NOMO-1 treated with DMSO at 0.1 percent for 48 hours (cell line): Measurements from ENCODE around the gene MAP2K3.

Experiments used
- DNase-seq: peaks from one replicate; lab custom pipeline; 2025; ENCODE audit not compliant: unreplicated experiment; lab: John Stamatoyannopoulos, UW

Gene MAP2K3

DNA sequence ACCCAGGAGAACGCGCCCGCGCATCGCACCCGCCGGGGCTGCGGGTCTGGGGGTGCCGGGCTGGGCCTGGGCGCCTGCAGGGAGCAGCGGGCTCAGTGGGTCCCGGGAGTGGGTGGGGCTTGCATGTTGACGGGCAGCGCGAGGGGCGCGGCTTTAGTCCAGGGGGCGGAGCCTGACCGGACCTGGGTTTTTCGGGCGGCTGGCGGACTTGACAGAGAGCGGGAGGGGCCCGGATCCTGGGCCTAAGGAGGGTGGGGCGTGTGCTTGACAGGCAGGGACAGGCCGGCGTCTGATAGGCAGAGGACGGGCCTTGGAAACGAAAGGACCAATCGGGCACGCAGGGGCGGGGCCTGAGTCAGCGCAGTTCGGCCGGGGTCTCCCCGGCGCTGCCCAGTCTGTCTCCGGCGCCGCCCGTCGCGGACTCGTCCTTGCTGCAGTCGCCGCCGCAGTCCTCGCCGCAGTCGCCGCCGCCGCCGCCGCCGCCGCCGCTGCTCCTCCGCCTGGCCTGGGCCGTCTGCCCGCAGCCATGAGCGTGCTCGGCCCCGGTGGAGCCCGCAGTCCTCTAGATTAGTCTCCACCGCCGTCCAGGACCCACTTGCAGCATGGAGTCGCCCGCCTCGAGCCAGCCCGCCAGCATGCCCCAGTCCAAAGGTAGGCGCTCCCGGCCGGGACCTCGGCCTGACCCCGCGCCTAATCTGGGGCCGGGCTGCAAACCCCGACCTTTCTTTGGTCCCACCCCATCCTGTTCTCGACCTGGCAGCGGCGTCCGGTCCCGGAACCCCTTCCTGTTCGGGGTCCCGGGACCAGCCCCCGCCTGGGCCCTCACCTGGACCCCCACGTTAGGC lies at the start of gene MAP2K3:
Gene MAP2K3, plus strand, starts transcription at position 393 of the 845 bp plus-strand sequence. Its CDS starts 210 bp downstream, at position 603.
- DNase-seq = peak; percentile 99

DNA sequence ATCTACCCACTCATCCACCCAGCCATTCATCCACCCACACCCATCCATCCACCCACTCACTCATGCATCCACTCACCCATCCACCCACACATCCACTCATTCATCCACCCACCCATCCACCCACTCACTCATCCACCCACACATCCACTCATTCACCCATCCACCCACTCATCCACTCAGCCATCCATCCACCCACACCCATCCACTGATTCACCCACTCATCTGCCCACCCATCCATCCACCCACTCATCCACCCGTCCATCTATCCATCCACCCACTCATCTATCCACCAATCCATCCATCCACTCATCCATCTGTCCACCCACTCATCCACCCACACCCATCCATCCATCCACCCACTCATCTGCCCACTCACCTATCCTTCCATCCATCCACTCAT lies 48.6 kb upstream of the MAP2K3 start:
- no peak for DNase-seq

DNA sequence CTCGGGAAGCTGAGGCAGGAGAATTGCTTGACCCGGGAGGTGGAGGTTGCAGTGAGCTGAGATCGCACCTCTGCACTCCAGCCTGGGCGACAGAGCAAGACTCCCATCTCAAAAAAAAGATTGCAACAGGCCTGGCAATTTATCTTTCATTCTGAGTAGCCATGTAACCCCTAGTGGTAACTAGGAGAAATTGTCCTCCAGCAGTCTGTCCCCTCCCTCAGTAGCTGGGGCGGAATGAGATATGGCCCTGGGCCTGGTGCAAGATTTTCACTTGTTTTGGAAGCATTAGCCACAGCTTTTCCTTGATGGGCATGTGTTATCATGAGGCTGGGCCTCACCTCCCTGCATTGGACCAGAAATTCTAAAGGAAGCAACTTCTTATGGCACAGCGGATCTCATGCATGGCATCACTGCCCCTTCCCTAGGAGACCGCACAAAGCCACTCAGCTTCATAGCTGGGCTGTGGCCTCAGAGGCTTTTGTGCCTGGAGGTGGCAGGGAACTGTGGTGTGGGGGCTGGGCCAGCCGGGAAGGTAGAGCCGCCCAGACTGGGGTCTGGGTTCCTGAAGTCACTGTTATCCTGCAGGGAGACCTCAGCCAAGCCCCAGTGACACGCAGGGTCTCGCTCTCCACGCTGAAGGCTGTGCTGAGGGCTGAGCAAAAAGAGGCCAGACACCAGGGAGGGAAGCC lies 44.7 kb upstream of the MAP2K3 start:
- peak; percentile 34 for DNase-seq

DNA sequence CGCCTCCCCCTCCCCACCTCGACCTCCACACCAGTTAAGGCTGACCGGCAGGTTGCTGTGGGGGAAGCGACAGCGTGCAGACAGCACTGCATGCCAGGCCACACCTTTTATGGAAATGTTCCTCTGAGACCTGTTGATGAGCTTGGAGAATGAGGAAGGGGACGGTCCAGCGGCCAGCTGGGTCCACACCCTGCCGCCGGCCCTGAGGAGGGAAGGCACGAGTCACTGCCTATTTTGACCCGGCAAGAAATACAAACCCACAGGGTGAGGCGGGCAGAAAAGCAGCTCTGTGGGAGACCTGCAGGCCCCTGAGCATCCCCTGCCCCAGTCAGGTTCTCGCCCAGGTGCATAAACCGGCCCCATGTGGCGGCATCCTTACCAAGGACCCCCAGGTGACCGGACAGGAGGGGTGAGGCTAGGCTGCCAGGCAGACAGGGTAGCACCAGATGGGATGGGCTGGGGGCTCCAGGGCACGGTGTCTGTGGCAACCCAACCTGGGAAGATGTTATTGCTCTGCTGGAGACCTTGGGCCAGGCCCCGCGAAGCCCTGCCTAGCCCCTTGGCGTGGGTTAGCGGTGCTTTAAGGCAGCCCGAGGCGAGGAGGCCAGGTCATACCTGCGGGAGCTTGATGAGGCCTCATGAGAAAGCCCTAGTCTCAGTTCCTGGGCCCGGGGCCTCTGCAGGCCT lies 44.0 kb upstream of the MAP2K3 start:
- no peak for DNase-seq

DNA sequence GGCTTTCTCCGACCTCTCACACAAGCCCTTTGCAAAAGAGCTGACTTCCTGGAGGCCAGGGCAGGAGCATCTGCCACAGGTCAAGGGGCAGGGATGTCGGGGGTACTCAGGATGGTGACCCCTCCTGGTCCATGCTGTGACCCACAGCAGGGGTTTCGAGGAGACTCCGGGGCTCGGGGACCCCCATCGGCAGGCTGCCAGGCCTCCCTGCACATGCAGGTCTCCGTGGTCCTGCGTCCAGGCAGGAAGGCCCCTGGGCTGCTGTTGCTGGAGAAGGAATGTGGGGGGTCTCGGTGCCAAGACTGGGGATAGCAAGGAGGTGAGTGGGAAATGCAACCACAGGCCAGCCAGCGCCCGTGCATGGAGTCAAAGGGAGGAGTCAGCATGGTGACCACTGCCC lies 42.9 kb upstream of the MAP2K3 start:
- no peak for DNase-seq

DNA sequence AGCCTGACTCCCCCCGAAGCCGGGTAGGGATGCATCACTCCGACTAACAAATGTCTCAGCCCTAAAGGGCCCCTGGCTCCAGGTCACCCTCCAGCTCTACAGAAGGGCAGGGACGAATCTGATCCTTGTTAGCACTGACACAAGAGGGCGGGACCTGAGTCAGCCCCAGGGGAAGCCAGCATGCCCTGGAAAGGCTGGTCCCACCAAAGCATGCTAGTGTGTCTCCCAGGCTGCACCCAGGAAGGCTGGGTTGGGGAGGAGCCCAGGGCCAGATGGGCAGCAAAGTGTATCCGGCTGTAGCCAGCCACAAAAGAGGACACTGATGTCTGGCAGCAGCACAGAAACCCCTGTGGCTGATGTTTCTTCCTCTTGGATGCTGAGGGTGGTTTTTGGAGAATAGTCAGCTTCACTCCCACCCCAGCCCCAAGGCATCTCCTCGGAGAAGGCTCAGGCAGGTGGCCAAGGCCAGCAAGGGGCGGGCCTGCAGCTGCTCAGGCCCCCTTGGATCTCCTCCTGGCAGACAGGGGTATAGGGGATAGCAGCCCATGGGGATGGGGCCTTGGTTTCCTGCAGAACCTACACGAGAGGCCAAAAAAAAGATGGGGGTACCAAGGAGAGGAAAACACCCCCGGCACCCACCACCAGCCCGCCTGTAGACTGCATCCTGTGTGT lies 42.3 kb upstream of the MAP2K3 start:
- no peak for DNase-seq

DNA sequence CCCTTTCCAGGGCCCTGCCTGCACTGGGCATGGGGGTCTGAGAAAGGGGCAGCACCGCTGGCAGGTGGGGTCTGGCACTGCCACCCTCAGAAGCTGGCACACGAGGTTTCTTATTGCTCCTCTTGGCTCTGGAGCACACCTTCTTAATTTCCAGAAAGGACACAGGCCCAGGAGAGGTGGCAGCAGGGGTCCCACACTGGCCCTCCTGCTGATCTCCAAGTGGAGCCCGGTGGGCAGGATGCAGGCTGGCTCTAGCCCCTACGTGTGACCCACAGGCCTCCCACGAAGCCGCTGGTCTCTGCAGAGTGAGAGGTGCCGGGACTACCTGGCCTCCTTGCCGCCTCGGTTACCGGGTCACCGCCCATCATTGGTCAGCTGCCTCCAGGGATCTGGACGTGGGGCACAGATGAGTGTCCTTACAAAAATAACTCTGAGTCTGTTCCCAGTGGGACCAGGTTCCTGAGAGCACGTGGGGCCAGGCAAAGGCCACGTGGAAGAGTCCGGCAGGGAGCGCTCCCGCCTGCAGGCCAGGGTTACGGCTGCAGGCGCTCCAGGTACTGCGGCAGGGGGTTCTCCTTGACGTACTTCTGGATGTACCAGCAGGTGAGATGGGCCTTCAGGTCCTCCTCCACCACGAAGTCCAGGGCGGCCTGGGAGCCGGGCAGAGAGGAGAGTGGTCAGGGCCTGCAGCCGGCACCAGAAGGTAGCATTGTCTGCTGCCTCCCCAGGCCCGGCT lies 41.6 kb upstream of the MAP2K3 start:
- DNase-seq = no peak

DNA sequence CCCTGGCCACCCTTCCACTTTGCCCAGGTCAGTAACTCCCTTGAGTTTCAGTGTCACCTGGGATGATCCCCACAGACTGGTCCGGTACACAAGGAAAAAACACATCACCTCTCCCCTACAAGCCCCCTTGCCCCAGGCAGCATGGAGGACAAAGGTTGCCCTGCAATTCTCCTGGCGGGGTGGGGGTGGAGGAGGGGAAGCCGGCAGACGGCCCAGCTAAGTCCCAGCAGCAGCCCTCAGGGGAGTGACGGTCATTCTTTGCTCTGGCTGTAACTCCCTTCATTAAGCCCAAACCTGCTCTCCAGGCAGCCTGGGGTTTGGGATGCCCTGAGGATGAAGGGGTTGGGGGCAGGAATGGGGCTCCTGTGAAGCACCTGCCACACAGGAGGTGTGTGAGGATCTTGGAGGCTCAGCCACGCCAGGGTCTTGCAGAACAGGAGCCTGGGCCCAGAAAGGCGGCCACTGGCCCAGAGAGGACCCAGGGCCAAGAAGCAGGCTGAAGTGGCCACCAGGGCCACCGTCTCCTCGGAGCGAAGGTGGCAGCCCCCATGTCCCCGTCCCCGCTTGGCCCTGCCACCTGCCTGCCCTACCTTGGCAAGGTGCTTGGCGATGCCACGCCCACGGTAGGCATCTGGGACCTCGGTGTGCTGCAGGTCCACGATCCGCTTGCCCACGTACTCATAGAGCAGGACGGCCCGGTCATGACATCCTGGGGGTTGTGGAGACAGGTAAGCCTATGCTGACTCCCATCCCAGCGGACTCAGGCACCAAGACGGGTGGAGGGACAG lies 40.8 kb upstream of the MAP2K3 start:
- no peak for DNase-seq

DNA sequence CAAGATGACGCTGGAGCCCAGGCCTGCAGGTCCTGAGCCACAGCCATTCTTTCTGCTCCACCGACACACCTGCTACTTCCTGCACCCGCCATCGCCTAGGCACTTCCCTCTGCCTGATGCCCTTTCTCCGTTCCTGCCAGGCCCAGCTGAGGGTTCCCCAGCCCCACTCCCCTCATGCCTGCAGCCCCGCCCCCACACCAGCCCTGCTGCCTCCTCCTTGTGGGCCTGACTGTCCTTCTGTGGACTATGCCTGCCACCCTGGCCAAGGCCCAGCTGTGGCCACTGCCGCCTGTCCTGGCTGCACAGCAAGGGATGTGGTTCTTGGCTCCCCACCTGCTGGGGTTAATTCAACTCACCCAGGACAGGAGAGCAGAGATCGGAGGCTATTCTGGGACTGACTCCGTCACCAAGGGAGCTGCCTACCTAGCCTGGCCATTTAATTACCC lies 38.8 kb upstream of the MAP2K3 start:
- DNase-seq = no peak

DNA sequence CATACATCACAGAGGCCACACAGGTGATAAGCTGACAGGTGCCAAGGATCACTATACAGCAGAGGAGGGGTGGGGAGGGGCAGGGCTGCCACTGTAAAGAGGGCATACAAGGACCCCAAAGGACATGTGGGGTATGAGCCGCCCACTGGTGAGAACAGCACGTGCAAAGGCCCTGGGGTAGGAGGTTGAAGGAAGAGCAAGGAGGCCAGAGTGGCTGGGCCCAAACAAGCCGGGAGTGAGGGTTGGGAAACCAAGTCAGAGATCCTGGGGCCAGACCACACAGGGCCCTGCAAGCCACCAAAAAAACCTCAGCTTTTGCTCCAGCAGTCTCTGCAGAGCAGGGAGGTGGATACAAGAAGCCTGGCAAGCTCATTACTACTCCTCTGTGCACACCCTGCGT lies 37.8 kb upstream of the MAP2K3 start:
- no peak for DNase-seq

DNA sequence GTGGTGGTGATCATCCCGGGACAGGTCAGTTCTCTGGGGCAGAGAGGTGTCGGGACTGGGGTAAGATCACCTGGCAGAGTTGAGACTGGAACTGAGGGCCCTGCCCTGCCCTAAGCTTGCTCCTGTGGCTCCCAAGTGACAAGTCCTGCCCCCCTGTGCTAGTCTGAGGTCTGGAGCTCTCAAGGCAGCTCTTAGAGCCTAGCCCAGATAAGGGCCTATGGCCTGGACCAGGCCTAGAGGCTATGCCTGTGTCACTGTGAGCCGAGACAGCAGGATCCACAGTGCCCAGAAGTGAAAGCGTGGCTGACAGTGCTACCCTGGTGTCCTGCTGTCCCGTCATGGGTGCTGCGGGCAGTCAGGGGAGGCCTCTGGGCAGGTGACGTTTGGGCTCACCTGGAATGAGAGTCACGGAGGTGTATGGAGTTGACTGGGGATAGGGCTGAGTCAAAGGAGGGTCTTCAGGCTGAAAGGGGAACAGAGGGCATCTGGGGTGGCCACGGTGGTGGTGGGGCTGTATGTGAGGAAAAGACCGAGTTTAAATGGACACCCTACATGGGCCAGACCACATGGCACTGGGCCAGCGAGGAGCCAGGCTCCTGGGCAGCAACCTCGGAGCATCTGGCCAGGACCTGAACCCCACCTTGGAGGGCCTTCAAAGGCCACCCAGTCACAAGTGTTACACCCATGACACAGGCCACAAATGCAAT lies 36.8 kb upstream of the MAP2K3 start:
- no peak for DNase-seq

DNA sequence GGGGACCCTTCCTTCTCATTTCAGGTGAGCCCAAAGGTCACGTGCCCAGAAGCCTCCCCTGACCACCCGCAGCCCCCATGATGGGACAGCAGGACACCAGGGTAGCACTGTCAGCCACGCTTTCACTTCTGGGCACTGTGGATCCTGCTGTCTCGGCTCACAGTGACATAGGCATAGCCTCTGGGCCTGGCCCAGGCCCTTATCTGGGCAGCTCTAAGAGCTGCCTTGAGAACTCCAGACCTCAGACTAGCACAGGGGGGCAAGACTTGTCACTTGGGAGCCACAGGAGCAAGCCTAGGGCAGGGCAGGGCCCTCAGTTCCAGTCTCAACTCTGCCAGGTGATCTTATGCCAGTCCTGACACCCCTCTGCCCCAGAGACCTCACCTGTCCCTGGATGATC lies 36.0 kb upstream of the MAP2K3 start:
- DNase-seq = no peak

DNA sequence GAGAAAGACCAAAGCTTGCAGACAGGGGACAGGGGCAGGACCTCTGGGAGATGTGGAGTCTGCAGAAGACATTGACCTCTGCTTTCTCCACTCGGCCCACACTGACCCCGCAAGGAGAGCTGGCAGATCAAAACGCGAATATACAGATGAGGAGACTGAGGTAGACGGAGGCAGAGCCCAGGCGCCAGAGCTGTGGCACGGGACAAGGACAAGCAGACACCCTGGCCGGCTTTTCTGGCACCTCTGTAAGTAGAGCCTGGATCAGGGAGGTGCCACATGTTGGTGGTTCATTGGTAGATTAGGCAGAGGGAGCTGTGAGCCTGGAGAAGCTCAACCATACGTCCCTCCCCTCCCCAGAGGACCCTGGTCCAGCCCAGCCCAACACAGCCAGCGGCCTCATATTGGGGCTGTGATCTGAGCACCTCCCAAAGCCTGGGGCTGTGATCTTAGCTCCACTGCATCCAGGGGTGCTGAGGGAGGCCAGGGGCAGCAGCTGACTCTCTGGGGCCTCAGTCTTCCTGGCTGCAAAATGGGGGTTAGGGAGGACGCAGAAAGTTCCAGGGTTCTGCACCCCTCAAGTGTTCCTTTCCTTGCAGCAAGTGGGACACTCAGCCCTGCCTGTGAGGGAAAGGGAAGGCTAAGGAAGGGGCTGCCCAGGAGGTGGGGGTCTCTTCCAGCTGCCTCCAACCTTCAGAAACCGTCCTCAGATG lies 35.3 kb upstream of the MAP2K3 start:
- no peak for DNase-seq

DNA sequence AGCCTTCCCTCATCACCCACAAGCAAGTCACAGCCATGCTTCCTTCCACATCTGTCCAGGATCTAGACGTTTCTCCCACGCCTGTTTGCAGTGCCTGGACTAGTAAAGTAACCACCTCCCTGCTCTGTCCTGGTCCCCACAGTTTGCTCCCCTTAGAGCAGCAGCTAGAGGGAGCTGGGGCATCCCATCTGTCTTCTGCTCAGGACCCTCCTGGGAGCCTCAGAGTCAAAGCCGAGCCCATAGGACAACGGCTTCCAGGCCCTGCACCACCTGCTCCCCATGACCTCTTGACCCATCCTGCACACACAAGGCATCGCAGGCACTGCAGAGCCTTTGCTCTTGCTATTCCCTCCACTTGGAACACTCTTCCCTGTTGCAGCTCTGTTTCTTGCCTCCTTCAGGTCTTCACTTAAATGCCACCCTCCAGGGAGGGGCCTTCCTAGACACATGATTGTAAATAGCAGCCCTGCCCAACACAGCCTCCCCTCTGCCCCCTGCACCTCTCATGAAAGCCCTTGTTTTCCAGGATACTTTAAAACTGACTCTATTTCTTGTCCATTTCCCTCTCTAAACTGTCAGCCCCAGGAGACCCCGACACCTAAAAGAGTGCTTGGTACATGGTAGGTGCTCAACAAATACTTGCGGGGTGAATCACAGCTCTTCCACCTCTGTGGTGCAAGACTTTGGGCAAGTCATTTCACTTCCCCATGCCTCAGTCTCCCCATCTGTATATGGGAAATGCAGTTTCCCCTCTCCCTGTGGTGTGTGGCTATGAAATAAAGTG lies 34.4 kb upstream of the MAP2K3 start:
- no peak for DNase-seq

DNA sequence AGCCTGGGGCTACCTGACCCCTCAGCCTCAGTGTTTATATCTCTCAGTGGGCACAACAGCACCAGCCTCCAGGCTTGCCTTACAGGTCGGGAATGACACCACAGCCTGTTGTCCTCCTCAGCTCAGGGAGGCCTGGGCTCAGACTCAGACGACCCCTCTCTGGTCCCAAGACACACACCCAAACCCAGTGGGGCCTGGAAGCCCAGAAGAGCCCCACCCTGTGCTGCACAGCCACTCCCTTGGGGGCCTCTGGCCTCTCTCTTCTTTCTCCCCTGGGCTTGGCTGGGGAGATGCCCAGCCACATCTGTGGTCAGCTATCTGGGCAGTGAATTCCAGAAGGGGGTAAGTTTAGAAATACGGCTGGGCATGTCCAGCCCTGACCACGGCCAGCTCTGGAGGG lies 33.7 kb upstream of the MAP2K3 start:
- no peak for DNase-seq

DNA sequence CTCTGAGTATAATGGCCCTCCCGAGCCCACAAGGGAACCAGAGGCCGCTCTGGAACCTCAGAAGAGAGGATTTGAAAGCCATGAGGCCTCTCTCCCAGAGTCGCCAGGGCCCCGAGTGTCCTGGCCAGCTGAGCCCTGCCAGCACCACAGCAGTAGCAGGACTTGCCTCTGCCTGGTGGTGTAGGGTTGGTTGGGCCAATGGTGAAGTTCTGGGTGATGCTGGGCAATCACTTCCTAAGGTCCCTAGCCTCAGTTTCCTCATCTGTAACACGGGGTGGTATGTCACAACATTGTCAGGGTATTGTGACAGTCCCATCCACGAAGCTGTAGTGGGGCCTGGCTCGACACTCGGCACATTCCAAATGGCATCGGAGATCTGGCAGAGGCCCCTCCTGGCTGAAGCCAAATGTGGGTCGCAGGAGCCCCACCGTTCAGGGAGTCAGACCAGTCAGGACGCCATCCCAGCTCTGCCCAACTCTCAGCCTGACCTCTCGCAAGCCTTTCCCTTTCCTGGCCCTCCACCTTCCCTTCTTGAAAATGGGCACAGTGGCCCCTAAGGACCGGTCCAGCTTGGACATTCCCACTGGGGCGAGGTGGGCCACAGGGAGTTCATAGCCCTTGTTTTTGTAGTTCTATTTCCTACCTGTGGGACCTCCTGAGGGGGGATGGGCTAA lies 33.0 kb upstream of the MAP2K3 start:
- DNase-seq = no peak

DNA sequence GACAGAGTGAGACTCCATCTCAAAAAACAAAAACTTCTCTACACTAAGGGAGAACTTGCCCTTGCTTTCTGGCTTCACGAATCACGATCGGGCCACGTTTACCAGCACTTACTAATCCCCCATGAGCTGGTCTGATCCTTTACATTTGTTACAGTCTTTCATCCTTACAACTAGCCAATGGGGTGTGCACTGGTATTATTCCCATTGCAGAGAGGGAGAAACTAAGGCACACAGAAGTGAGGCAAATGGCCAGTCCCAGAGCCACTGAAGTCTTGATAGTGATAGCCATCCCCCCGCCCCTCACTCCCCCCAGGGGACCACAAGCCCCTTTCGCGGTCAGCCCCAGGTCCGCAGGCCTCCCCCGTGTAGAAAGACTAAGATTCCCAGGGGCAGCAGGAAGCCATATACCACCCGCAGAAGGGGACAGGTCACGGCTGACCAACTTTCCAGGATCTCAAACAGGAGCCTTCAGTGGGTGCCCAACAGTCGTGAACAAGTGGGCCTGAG lies 32.2 kb upstream of the MAP2K3 start:
- DNase-seq = no peak
